ENCODE results near the gene NADSYN1. TPM values are rescaled to one million over a fixed set of nuclear protein-coding genes. Genes with fewer than 3 reads are reported as not detected.

Gene NADSYN1
- total RNA-seq, 1 donor from 2014 or later = 75.9 TPM

DNA sequence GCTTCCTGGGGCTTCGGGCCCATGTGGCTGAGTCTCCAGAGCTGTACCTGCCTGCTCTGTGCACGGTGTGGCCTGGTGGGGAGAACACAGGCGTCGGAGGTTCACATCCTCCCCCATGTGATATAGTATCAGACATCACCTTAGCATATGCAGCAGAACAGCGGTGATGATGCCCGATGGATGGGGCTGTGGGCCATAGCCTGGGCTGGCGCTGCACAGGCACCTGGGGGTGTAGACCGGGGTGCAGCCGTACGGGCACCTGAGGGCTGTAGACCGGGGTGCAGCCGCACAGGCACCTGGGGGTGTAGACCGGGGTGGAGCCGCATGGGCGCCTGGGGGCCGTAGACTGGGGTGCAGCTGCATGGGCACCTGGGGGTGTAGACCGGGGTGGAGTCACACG is 29.2 kb downstream of the NADSYN1 start:
- H3K36me3 ChIP-seq = peaks cover 0 to 70% of the 10 kb centered on the region in 2 donors
- no peak for DNase-seq (ENCODE audit: extremely low spot score in 2 of 2)
- TF ChIP-seq CTCF (IDR thresholded peaks at IDR 0.05) (no peak), POLR2AphosphoS5 (IDR thresholded peaks at IDR 0.05; ENCODE audit: insufficient read depth in 1 of 2, low read depth in 1 of 2) (no peak), POLR2A (IDR thresholded peaks at IDR 0.05) (no peak)
- intact Hi-C loops (cut with DNase I) = no loop called here
- H3K27me3 ChIP-seq = no peaks in the 10 kb centered on the region
- H3K4me1 ChIP-seq = no peaks in the 10 kb centered on the region
- H3K9me3 ChIP-seq = no peaks in the 10 kb centered on the region
- H3K27ac ChIP-seq = no peak overlapping the region
- no peak overlapping the region for H3K4me3 ChIP-seq

DNA sequence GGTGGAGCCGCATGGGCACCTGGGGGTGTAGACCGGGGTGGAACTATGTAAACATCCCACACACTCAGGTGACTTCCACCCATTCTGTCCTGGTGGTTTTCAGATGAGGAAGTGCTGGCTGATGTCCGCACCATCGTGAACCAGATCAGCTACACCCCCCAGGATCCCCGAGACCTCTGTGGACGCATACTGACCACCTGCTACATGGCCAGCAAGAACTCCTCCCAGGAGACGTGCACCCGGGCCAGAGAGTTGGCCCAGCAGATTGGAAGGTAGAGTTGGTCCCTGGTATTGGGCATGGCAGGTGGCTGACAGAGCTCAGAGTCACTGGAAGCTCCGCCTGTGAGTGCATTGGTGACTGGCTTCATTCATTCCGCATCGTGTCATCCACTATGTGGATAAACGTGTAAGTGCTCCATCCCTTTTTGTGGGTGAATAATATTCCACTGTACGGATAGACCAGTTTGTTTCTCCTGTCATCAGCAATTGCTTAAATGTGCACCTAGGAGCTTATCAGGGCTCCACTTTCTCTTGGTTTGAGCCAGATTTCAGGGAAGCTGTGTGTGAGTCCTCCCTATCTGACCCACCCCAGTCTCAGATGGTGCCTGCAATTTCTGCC is 29.9 kb downstream of the NADSYN1 start:
- intact Hi-C loops (cut with DNase I) = no loop called here
- no peak overlapping the region for H3K27ac ChIP-seq
- H3K36me3 ChIP-seq = peaks cover 0 to 69% of the 10 kb centered on the region in 2 donors
- H3K9me3 ChIP-seq = no peaks in the 10 kb centered on the region
- no peaks in the 10 kb centered on the region for H3K4me1 ChIP-seq
- no peak overlapping the region for H3K4me3 ChIP-seq
- TF ChIP-seq POLR2AphosphoS5 (IDR thresholded peaks at IDR 0.05; ENCODE audit: insufficient read depth in 1 of 2, low read depth in 1 of 2) (no peak), CTCF (IDR thresholded peaks at IDR 0.05) (no peak), POLR2A (IDR thresholded peaks at IDR 0.05) (no peak)
- H3K27me3 ChIP-seq = no peaks in the 10 kb centered on the region
- DNase-seq (ENCODE audit: extremely low spot score in 2 of 2) = no peak

GRCh38 chr11:71483692-71484091 is 30.7 kb downstream of the NADSYN1 start:
- DNase-seq (ENCODE audit: extremely low spot score in 2 of 2) = no peak
- Histone ChIP-seq H3K36me3 (peaks cover 0 to 61% of the 10 kb centered on the region in 2 donors), H3K9me3 (no peaks in the 10 kb centered on the region), H3K4me3 (no peak overlapping the region), H3K27ac (no peak overlapping the region), H3K4me1 (no peaks in the 10 kb centered on the region), H3K27me3 (no peaks in the 10 kb centered on the region)
- no peak for TF ChIP-seq POLR2A (IDR thresholded peaks at IDR 0.05)
- TF ChIP-seq CTCF (IDR thresholded peaks at IDR 0.05) = no peak
- TF ChIP-seq POLR2AphosphoS5 (IDR thresholded peaks at IDR 0.05; ENCODE audit: insufficient read depth in 1 of 2, low read depth in 1 of 2) = no peak
- intact Hi-C loops (cut with DNase I) = no loop called here

DNA sequence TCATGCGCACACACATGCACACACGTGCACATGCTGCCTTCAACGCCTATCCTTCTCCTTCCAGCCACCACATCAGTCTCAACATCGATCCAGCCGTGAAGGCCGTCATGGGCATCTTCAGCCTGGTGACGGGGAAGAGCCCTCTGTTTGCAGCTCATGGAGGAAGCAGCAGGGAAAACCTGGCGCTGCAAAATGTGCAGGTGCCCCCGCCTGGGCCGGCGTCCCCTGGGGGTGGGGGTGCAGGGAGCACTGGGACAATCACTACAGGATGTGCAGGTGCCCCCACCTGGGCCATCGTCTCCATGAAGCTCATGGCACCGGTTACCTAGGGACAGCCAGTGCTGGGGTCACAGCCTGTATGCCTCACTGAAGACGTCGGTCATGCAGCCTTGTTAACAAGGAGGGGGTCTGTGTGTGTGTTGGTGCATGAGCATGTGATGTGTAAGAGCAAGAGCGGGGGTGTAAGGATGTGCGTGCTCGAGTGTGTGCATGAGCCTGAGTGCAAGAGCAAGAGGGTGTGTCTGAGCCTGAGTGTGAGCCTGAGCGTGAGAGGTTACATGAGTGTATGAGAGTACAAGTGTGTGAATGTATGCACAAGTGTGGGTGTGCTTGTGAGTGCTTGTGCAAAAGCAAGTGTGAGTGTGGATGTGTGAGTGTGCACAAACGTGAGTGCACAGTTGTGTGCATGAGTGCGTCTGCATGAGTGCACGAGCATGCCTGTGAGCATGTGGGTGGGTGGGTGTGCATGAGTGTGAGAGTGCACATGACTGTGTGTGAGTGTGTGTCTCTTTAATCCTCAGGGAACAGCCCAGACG is 31.5 kb downstream of the NADSYN1 start:
- TF ChIP-seq POLR2AphosphoS5 (IDR thresholded peaks at IDR 0.05; ENCODE audit: insufficient read depth in 1 of 2, low read depth in 1 of 2) (no peak), CTCF (IDR thresholded peaks at IDR 0.05) (no peak), POLR2A (IDR thresholded peaks at IDR 0.05) (no peak)
- Histone ChIP-seq H3K9me3 (no peaks in the 10 kb centered on the region), H3K27me3 (no peaks in the 10 kb centered on the region), H3K27ac (no peak overlapping the region), H3K36me3 (peaks cover 0 to 57% of the 10 kb centered on the region in 2 donors), H3K4me3 (no peak overlapping the region), H3K4me1 (no peaks in the 10 kb centered on the region)
- intact Hi-C loops (cut with DNase I) = no loop called here
- no peak for DNase-seq (ENCODE audit: extremely low spot score in 2 of 2)

- intact Hi-C loops (cut with DNase I) = no loop called here
- no peaks in the 10 kb centered on the region for H3K4me1 ChIP-seq
- no peaks in the 10 kb centered on the region for H3K9me3 ChIP-seq
- DNase-seq (ENCODE audit: extremely low spot score in 2 of 2) = no peak
- TF ChIP-seq CTCF (IDR thresholded peaks at IDR 0.05) (no peak), POLR2A (IDR thresholded peaks at IDR 0.05) (no peak), POLR2AphosphoS5 (IDR thresholded peaks at IDR 0.05; ENCODE audit: insufficient read depth in 1 of 2, low read depth in 1 of 2) (no peak)
- H3K4me3 ChIP-seq = no peak overlapping the region
- H3K27ac ChIP-seq = no peak overlapping the region
- H3K27me3 ChIP-seq = no peaks in the 10 kb centered on the region
- H3K36me3 ChIP-seq = peaks cover 0 to 56% of the 10 kb centered on the region in 2 donors
These were observed 32.0 kb downstream of the NADSYN1 start for GRCh38 chr11:71485063-71485399.
